Activated CD4-positive, alpha-beta memory T cell treated with anti-CD3 and anti-CD28 coated beads, Interleukin-2, amount 10 ng/mL, durations not matched to agents 7 days and 5 days (primary cell): Measurements from ENCODE around the gene RNF141. TPM values are rescaled to one million over a fixed set of nuclear protein-coding genes. Genes with fewer than 3 reads are reported as not detected.

ENCODE experiments used
- CTCF ChIA-PET: fragments of 350-600 bp; sonication (Branson Sonifier 250); formaldehyde crosslinking; loops from one replicate; lab custom pipeline; 2021; ENCODE audit warnings: antibody characterized with exemption, inconsistent platforms; lab: Charles Lee
- POLR2A ChIA-PET: fragments of 350-600 bp; sonication (Branson Sonifier 250); formaldehyde crosslinking; loops from one replicate; lab custom pipeline; 2021; ENCODE audit warnings: antibody characterized with exemption; lab: Charles Lee
- DNase-seq: peaks from one replicate; pipeline ENCODE4 v3.0.0-alpha.2; 2020
- H3K27ac Mint-ChIP-seq: one replicate; pipeline ENCODE4 v1.8.0; 2021; ENCODE audit warnings: mild to moderate bottlenecking, mixed read lengths
- H3K27me3 Mint-ChIP-seq: one replicate; pipeline ENCODE4 v1.8.0; 2021; ENCODE audit warnings: mixed read lengths
- H3K36me3 Mint-ChIP-seq: one replicate; pipeline ENCODE4 v1.8.0; 2021; ENCODE audit warnings: low read depth, mixed read lengths
- H3K4me1 Mint-ChIP-seq: one replicate; pipeline ENCODE4 v1.8.0; 2021; ENCODE audit warnings: mixed read lengths
- H3K4me3 Mint-ChIP-seq: one replicate; pipeline ENCODE4 v1.8.0; 2021; ENCODE audit warnings: mild to moderate bottlenecking, mixed read lengths
- H3K9me3 Mint-ChIP-seq: one replicate; pipeline ENCODE4 v1.8.0; 2021; ENCODE audit warnings: mixed read lengths
- total RNA-seq, 2 experiments: library from RNA; stranded (reverse); gene quantifications; one replicate each; pipeline ENCODE4 v1.2.3, GENCODE V29; 2021

Gene RNF141
- total RNA-seq, 2 experiments from 2014 or later, result 12.2 to 12.3 TPM

GRCh38 chr11:10556590-10556989, 15.6 kb upstream of the RNF141 start:
- Mint-ChIP-seq H3K9me3 (no peaks in the 10 kb centered on the region), H3K4me1 (no peaks in the 10 kb centered on the region), H3K36me3 (no peaks in the 10 kb centered on the region), H3K4me3 (no peak overlapping the region), H3K27ac (no peak overlapping the region), H3K27me3 (peaks cover 26% of the 10 kb centered on the region)
- CTCF ChIA-PET, result interaction anchor here (1.2 to 1.4 kb wide), 2 partner anchors 15 to 190 kb away, joined by 3 to 7 read pairs; partner anchors contain the start of gene RNF141
- no peak for DNase-seq
- POLR2A ChIA-PET, result no interaction called here

- DNase-seq, result no peak
- POLR2A ChIA-PET, result no interaction called here
- CTCF ChIA-PET, result interaction anchor here (2.1 kb wide), 1 partner anchor 11 kb away, joined by 6 read pairs; the partner anchor contains the start of gene RNF141
These were observed 10.9 kb upstream of the RNF141 start for GRCh38 chr11:10551845-10552352.

GRCh38 chr11:10551290-10551592, 10.3 kb upstream of the RNF141 start:
- CTCF ChIA-PET, result interaction anchor here (2.1 kb wide), 1 partner anchor 11 kb away, joined by 6 read pairs; the partner anchor contains the start of gene RNF141
- H3K4me1 Mint-ChIP-seq, result no peaks in the 10 kb centered on the region
- POLR2A ChIA-PET, result no interaction called here

More at GRCh38 chr11:10551845-10552352, 10.9 kb upstream of the RNF141 start:
- H3K9me3 Mint-ChIP-seq, result no peaks in the 10 kb centered on the region
- peaks cover 37% of the 10 kb centered on the region for H3K27me3 Mint-ChIP-seq
- H3K27ac Mint-ChIP-seq, result no peak overlapping the region
- no peaks in the 10 kb centered on the region for H3K36me3 Mint-ChIP-seq
- H3K4me1 Mint-ChIP-seq, result no peaks in the 10 kb centered on the region
- H3K4me3 Mint-ChIP-seq, result no peak overlapping the region

GRCh38 chr11:10550503-10551289, 9.7 kb upstream of the RNF141 start:
- Mint-ChIP-seq H3K27ac (no peak overlapping the region), H3K4me1 (no peaks in the 10 kb centered on the region), H3K9me3 (no peaks in the 10 kb centered on the region), H3K27me3 (peaks cover 31% of the 10 kb centered on the region), H3K36me3 (no peaks in the 10 kb centered on the region), H3K4me3 (no peak overlapping the region)
- no peak for DNase-seq
- ChIA-PET CTCF (interaction anchor here (1.1 kb wide), 1 partner anchor 10 kb away, joined by 8 read pairs; the partner anchor contains the start of gene RNF141), POLR2A (no interaction called here)

More at GRCh38 chr11:10551290-10551592, 10.3 kb upstream of the RNF141 start:
- H3K9me3 Mint-ChIP-seq, result no peaks in the 10 kb centered on the region
- H3K27ac Mint-ChIP-seq, result no peak overlapping the region
- no peaks in the 10 kb centered on the region for H3K36me3 Mint-ChIP-seq
- peaks cover 33% of the 10 kb centered on the region for H3K27me3 Mint-ChIP-seq
- H3K4me3 Mint-ChIP-seq, result no peak overlapping the region
- no peak for DNase-seq

GRCh38 chr11:10544491-10545465, 3.8 kb upstream of the RNF141 start:
- no peak for DNase-seq
- Mint-ChIP-seq H3K4me1 (peaks cover 12% of the 10 kb centered on the region), H3K9me3 (peaks cover 2% of the 10 kb centered on the region), H3K27me3 (peaks cover 17% of the 10 kb centered on the region), H3K36me3 (no peaks in the 10 kb centered on the region), H3K4me3 (no peak overlapping the region), H3K27ac (no peak overlapping the region)
- ChIA-PET POLR2A (no interaction called here), CTCF (no interaction called here)

GRCh38 chr11:10543782-10544181, 2.8 kb upstream of the RNF141 start:
- H3K27me3 Mint-ChIP-seq, result peaks cover 13% of the 10 kb centered on the region
- H3K36me3 Mint-ChIP-seq, result no peaks in the 10 kb centered on the region
- no peak overlapping the region for H3K4me3 Mint-ChIP-seq
- no peak overlapping the region for H3K27ac Mint-ChIP-seq
- POLR2A ChIA-PET, result no interaction called here
- no peak for DNase-seq
- peaks cover 2% of the 10 kb centered on the region for H3K9me3 Mint-ChIP-seq
- peaks cover 15% of the 10 kb centered on the region for H3K4me1 Mint-ChIP-seq
- CTCF ChIA-PET, result no interaction called here

- H3K27me3 Mint-ChIP-seq, result peaks cover 7% of the 10 kb centered on the region
- H3K36me3 Mint-ChIP-seq, result no peaks in the 10 kb centered on the region
- POLR2A ChIA-PET, result no interaction called here
- H3K4me1 Mint-ChIP-seq, result peaks cover 15% of the 10 kb centered on the region
- H3K27ac Mint-ChIP-seq, result no peak overlapping the region
- H3K4me3 Mint-ChIP-seq, result no peak overlapping the region
- CTCF ChIA-PET, result interaction anchor here (2.2 to 3.3 kb wide), 4 partner anchors 11 to 86 kb away, joined by 7 to 66 read pairs (median 30); partner anchors contain the start of gene AMPD3
- H3K9me3 Mint-ChIP-seq, result peaks cover 2% of the 10 kb centered on the region
- DNase-seq, result no peak
These were observed 1.8 kb upstream of the RNF141 start for GRCh38 chr11:10542776-10543175.

- H3K4me1 Mint-ChIP-seq, result peaks cover 15% of the 10 kb centered on the region
- peaks cover 3% of the 10 kb centered on the region for H3K27me3 Mint-ChIP-seq
- CTCF ChIA-PET, result interaction anchor here (0.8 to 3.3 kb wide), 40 partner anchors 9 to 239 kb away, joined by 3 to 66 read pairs (median 6); partner anchors contain the start of genes AMPD3 and CTR9
- POLR2A ChIA-PET, result interaction anchor here (0.7 to 2.5 kb wide), 18 partner anchors 11 to 968 kb away, joined by 3 to 33 read pairs (median 6); partner anchors contain the start of genes AMPD3, EIF4G2 and WEE1
- DNase-seq, result no peak
- peak overlapping the region; percentile 86 for H3K4me3 Mint-ChIP-seq
- H3K36me3 Mint-ChIP-seq, result no peaks in the 10 kb centered on the region
- H3K27ac Mint-ChIP-seq, result peak overlapping the region; percentile 40
- peaks cover 2% of the 10 kb centered on the region for H3K9me3 Mint-ChIP-seq
These were observed 559 bp upstream of the RNF141 start for GRCh38 chr11:10541561-10541930.

- peaks cover 19% of the 10 kb centered on the region for H3K4me1 Mint-ChIP-seq
- peaks cover 2% of the 10 kb centered on the region for H3K9me3 Mint-ChIP-seq
- ChIA-PET CTCF (interaction anchor here (0.6 to 3.3 kb wide), 59 partner anchors 9 to 1310 kb away, joined by 3 to 66 read pairs (median 5); partner anchors contain the start of genes AMPD3, CTR9 and EIF4G2), POLR2A (interaction anchor here (0.7 to 2.5 kb wide), 21 partner anchors 10 to 967 kb away, joined by 3 to 33 read pairs (median 5); partner anchors contain the start of genes AMPD3, CTR9, EIF4G2 and WEE1)
- H3K4me3 Mint-ChIP-seq, result peak overlapping the region; percentile 86
- peaks cover 3% of the 10 kb centered on the region for H3K27me3 Mint-ChIP-seq
- DNase-seq, result no peak
- H3K27ac Mint-ChIP-seq, result peak overlapping the region; percentile 61
- no peaks in the 10 kb centered on the region for H3K36me3 Mint-ChIP-seq
These were observed 457 bp downstream of the RNF141 start for GRCh38 chr11:10540546-10540914.

- Mint-ChIP-seq H3K27ac (no peak overlapping the region), H3K27me3 (peaks cover 3% of the 10 kb centered on the region), H3K9me3 (peaks cover 2% of the 10 kb centered on the region), H3K4me3 (peak overlapping the region; percentile 86), H3K36me3 (no peaks in the 10 kb centered on the region), H3K4me1 (peaks cover 19% of the 10 kb centered on the region)
- POLR2A ChIA-PET, result interaction anchor here (0.6 to 2.5 kb wide), 4 partner anchors 115 to 965 kb away, joined by 3 to 8 read pairs (median 6); partner anchors contain the start of genes EIF4G2 and WEE1
- CTCF ChIA-PET, result interaction anchor here (2.8 to 3.3 kb wide), 3 partner anchors 83 to 125 kb away, joined by 46 to 66 read pairs (median 53); partner anchors contain the start of gene AMPD3
- DNase-seq, result no peak
These were observed 1.6 kb downstream of the RNF141 start for GRCh38 chr11:10539339-10539738.

- Mint-ChIP-seq H3K4me3 (no peak overlapping the region), H3K27ac (no peak overlapping the region), H3K9me3 (peaks cover 2% of the 10 kb centered on the region), H3K4me1 (peaks cover 19% of the 10 kb centered on the region), H3K27me3 (peaks cover 3% of the 10 kb centered on the region), H3K36me3 (peaks cover under 1% of the 10 kb centered on the region)
- DNase-seq, result no peak
- ChIA-PET CTCF (interaction anchor here (0.9 kb wide), 1 partner anchor 125 kb away, joined by 3 read pairs; no protein-coding TSS in a partner anchor), POLR2A (no interaction called here)
These were observed 2.1 kb downstream of the RNF141 start for GRCh38 chr11:10538924-10539323.

GRCh38 chr11:10537600-10537999, 3.4 kb downstream of the RNF141 start:
- no peak for DNase-seq
- H3K9me3 Mint-ChIP-seq, result no peaks in the 10 kb centered on the region
- no peak overlapping the region for H3K27ac Mint-ChIP-seq
- no peak overlapping the region for H3K4me3 Mint-ChIP-seq
- CTCF ChIA-PET, result no interaction called here
- H3K27me3 Mint-ChIP-seq, result no peaks in the 10 kb centered on the region
- H3K4me1 Mint-ChIP-seq, result peaks cover 19% of the 10 kb centered on the region
- H3K36me3 Mint-ChIP-seq, result peaks cover 5% of the 10 kb centered on the region
- POLR2A ChIA-PET, result no interaction called here
